ENCODE results near the gene PMM1. TPM values are rescaled to one million over a fixed set of nuclear protein-coding genes. Genes with fewer than 3 reads are reported as not detected.

The PMM1 gene
- total RNA-seq, 2 donors from 2014 or later, result 24.9 to 25.3 TPM

DNA sequence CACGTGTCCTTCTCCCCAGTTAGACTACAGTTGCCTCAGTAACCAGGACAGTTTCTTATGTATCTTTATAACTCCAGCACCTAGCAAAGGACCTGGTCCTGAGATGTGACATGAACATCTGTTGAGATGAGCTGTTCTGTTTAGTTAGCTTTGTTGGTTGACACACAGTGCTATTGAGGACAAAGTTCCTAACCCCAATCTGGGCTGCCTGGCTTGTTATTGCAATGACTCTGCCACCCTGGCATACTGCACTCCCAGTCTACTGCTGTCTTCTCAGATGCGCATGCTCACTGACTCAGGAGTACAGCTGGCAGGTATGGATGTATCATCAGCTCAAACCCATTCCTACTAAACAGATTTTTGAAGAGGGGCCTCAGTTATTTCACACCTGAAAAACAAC, 23.8 kb upstream of the PMM1 start:
- TF ChIP-seq, protein P1, sequence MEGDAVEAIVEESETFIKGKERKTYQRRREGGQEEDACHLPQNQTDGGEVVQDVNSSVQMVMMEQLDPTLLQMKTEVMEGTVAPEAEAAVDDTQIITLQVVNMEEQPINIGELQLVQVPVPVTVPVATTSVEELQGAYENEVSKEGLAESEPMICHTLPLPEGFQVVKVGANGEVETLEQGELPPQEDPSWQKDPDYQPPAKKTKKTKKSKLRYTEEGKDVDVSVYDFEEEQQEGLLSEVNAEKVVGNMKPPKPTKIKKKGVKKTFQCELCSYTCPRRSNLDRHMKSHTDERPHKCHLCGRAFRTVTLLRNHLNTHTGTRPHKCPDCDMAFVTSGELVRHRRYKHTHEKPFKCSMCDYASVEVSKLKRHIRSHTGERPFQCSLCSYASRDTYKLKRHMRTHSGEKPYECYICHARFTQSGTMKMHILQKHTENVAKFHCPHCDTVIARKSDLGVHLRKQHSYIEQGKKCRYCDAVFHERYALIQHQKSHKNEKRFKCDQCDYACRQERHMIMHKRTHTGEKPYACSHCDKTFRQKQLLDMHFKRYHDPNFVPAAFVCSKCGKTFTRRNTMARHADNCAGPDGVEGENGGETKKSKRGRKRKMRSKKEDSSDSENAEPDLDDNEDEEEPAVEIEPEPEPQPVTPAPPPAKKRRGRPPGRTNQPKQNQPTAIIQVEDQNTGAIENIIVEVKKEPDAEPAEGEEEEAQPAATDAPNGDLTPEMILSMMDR (IDR thresholded peaks at IDR 0.05), result no peak
- H3K4me3 ChIP-seq, result no peak overlapping the region
- H3K36me3 ChIP-seq, result no peaks in the 10 kb centered on the region
- no peaks in the 10 kb centered on the region for H3K9me3 ChIP-seq
- no peak overlapping the region for H3K27ac ChIP-seq
- H3K27me3 ChIP-seq (replicated peaks; ENCODE audit: insufficient read depth), result no peaks in the 10 kb centered on the region
- H3K4me1 ChIP-seq (ENCODE audit: control insufficient read depth in 1 of 2, low read depth in 2 of 2), result no peaks in the 10 kb centered on the region
- DNase-seq (ENCODE audit: low spot score), result no peak
- no peak for ATAC-seq (ENCODE audit: insufficient number of reproducible peaks, low FRiP score, low read depth)

DNA sequence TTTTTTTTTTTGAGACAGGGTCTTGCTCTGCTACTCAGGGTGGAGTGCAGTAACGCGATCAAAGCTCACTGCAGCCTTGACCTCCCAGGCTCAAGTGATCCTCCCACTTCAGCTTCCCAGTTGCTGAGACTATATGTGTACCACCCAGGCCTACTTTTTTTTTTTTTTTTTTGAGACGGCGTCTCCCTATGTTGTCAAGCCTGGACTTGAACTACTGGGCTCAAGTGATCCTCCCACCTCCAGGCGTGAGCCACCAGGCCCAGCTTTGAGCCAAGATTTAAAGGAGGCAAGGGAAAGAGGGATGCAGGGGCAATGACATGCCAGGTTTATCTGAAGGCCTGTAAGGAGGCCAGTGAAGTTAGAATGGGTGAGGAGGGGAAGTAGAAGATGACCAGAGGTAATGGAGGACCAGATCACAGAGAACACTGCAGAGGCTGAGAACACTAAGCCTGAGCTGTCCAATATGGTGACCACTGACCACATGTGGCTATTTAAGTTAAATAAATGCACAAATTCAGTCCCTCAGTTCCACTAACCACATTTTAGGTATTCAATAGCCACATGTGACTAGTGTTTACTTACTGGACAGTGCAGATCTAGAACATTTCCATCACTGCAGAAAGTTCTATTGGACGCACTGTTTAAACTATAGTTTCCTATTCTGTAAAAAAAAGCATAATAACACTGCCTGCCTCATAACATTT, 23.1 kb upstream of the PMM1 start:
- DNase-seq (ENCODE audit: low spot score) (no peak), ATAC-seq (ENCODE audit: insufficient number of reproducible peaks, low FRiP score, low read depth) (no peak)
- Histone ChIP-seq H3K4me1 (ENCODE audit: control insufficient read depth in 1 of 2, low read depth in 2 of 2) (no peaks in the 10 kb centered on the region), H3K27ac (no peak overlapping the region), H3K9me3 (no peaks in the 10 kb centered on the region), H3K27me3 (replicated peaks; ENCODE audit: insufficient read depth) (no peaks in the 10 kb centered on the region), H3K36me3 (no peaks in the 10 kb centered on the region), H3K4me3 (no peak overlapping the region)
- TF ChIP-seq, protein P1 (IDR thresholded peaks at IDR 0.05), result no peak

DNA sequence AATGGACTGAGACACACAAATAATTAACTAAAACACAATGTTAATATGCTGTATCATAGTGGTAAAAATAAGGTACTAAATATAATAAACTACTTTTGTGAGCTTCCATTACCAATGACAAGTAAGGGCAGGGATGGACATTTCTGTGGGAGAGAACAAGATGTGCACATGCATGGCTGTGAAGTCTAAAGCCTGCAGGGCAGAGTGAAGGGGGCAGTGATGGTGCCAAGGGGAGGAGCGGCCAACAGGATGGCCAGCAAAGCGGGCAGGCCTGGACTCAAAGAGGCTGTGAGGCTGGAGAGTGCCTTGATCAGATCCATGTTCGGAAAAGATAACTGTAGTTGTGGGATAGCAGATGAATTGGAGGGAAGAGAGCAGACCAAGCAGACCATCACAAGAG, 18.7 kb upstream of the PMM1 start:
- ATAC-seq (ENCODE audit: insufficient number of reproducible peaks, low FRiP score, low read depth) (no peak), DNase-seq (ENCODE audit: low spot score) (no peak)
- Histone ChIP-seq H3K36me3 (peaks cover 17% of the 10 kb centered on the region), H3K4me1 (ENCODE audit: control insufficient read depth in 1 of 2, low read depth in 2 of 2) (no peaks in the 10 kb centered on the region), H3K27me3 (replicated peaks; ENCODE audit: insufficient read depth) (no peaks in the 10 kb centered on the region), H3K4me3 (no peak overlapping the region), H3K9me3 (no peaks in the 10 kb centered on the region), H3K27ac (no peak overlapping the region)
- TF ChIP-seq, protein P1 (IDR thresholded peaks at IDR 0.05), result no peak

DNA sequence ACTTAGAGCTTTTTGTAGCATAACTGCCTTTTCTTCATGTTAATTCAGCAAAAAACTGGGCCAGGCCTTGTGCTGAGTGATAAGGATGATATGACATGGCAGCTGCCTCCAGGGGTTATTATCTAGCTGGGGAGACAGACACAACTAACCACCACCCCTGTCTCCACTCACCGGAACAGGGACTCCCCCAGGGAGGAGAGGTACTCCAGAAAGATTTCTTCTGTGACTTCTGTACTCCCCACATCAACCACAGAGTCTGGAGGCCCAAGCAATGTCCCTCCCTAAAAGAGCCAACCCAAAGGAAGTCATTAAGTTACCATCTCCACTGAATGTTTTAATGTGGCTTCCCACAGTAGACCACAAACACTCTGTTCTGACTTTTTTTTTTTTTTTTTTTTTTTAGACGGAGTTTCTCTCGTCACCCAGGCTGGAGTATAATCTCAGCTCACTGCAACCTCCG, 14.3 kb upstream of the PMM1 start:
- TF ChIP-seq, protein P1 (IDR thresholded peaks at IDR 0.05), result no peak
- ATAC-seq (ENCODE audit: insufficient number of reproducible peaks, low FRiP score, low read depth), result no peak
- peaks cover 17% of the 10 kb centered on the region for H3K36me3 ChIP-seq

DNA sequence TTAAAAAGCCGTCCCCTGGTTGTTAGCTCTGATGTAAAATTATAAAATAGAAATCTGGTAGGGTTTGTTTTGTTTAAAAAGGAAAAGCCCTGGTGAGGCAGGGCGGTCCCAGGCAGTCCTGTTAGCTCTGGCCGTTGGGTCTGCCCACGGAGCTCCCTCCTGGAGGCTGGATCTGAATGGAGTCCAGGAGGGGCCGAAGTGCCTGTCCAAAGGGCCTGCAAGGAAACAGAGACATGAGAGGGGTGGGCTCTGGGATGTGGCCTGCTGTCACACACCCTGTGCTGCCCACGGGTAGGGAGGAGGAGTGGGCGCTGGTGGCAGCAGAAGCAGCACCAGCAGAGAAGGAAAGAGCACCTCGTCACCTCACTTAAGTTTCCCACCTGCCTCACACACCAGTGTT, 11.3 kb upstream of the PMM1 start:
- TF ChIP-seq, protein P1 (IDR thresholded peaks at IDR 0.05), result no peak
- DNase-seq (ENCODE audit: low spot score), result no peak
- H3K36me3 ChIP-seq, result peaks cover 10% of the 10 kb centered on the region
- no peaks in the 10 kb centered on the region for H3K9me3 ChIP-seq
- no peak overlapping the region for H3K27ac ChIP-seq
- no peak overlapping the region for H3K4me3 ChIP-seq
- no peak for ATAC-seq (ENCODE audit: insufficient number of reproducible peaks, low FRiP score, low read depth)
- no peaks in the 10 kb centered on the region for H3K4me1 ChIP-seq (ENCODE audit: control insufficient read depth in 1 of 2, low read depth in 2 of 2)
- H3K27me3 ChIP-seq (replicated peaks; ENCODE audit: insufficient read depth), result no peaks in the 10 kb centered on the region

More for the DNA sequence above, 14.3 kb upstream of the PMM1 start:
- no peak overlapping the region for H3K27ac ChIP-seq
- H3K4me1 ChIP-seq (ENCODE audit: control insufficient read depth in 1 of 2, low read depth in 2 of 2), result no peaks in the 10 kb centered on the region
- no peak overlapping the region for H3K4me3 ChIP-seq
- H3K9me3 ChIP-seq, result no peaks in the 10 kb centered on the region
- no peaks in the 10 kb centered on the region for H3K27me3 ChIP-seq (replicated peaks; ENCODE audit: insufficient read depth)
- DNase-seq (ENCODE audit: low spot score), result no peak
